HS-5 (cell line): ENCODE results near the gene PCMTD2.
"Not testable (repeated sequence)": the region's sequence is repeated elsewhere in the genome, so short reads cannot be mapped to it uniquely, and the experiment has no call there.

Experiments used
- DNase-seq: peaks from one replicate; pipeline ENCODE4 v3.0.0-alpha.2; 2012; ENCODE audit warnings: low read depth

Gene PCMTD2

GRCh38 chr20:64256282-64256935 lies 861 bp downstream of the PCMTD2 start:
- DNase-seq, result peak; percentile 4

DNA sequence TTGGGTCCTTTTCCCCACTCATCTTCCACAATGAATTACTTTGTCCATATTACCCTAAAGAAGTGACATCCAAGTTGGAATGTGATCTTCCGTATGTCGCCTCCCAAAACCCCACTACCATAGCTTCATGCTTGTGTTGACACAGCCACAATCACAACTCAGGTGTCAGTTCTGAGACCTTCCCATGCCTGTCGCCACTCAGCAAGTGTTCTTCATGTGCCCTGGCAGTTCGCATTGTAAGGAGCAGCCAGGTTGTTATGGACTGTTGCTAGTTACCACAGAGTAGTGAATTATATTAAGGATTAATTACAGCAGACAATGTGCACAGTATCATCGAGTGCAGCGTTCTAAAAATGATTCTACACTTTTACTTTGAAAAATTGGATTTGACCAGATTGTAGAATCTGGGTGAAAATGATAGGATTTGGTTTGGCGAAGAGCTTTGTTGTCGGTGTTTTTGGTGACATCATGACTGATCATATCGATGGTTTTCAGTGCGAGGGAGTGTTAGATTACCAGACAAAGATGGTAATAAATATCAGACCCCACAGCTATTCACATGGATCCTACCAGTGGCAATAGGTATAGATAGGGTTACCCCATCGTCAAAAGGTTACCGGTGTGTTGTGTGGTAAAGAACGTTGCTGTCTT lies 1.7 kb downstream of the PCMTD2 start:
- no peak for DNase-seq

- DNase-seq, result no peak
Measured at GRCh38 chr20:64258071-64258823, 2.7 kb downstream of the PCMTD2 start.

DNA sequence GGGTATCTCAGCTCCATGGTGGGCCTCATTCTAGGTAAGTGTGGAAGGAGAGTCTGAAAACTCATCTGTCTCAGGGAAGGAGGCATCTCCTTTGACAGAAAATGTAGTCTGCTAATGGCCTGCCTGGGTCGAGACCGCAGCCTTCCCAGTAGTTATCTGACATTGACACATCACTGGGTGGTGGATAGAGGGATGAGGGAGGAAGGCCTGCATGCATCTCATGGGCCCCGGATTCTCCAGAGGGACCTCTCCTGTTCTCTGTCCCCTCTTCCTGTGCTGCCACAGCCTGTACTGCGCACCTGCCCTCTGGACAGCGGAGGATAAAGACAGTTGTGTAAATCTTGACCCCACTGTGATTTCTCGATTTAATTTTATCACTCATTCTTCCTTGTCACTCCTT lies 4.7 kb downstream of the PCMTD2 start:
- no peak for DNase-seq

DNA sequence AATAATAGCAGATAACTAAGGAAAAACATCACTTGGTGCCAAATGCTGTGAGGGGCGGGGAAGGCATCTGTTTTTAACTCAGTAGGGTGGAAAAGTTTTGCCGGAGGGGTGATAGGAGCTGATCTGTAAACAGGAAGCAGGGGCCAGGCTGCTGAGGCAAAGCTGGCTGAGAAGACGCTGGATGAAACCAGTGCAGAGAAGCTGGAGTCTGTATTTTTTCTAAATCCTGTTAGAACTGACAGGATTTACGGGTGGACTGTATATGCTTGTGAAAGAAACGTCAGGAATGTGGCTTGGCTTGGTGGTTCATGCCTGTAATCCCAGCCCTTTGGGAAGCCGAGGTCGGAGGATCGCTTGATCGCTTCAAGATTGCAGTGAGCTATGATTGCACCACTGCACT lies 5.6 kb downstream of the PCMTD2 start:
- DNase-seq, result no peak

GRCh38 chr20:64264091-64264490 lies 8.5 kb downstream of the PCMTD2 start:
- DNase-seq, result no peak

GRCh38 chr20:64265201-64265600 lies 9.7 kb downstream of the PCMTD2 start:
- DNase-seq, result no peak

- DNase-seq, result no peak
Measured at GRCh38 chr20:64266988-64267387, 11.4 kb downstream of the PCMTD2 start.

- no peak for DNase-seq
Measured at GRCh38 chr20:64268174-64268573, 12.6 kb downstream of the PCMTD2 start.

GRCh38 chr20:64269604-64270411 lies 14.3 kb downstream of the PCMTD2 start:
- DNase-seq, result no peak

- no peak for DNase-seq
Measured at GRCh38 chr20:64271636-64272035, 16.1 kb downstream of the PCMTD2 start.

DNA sequence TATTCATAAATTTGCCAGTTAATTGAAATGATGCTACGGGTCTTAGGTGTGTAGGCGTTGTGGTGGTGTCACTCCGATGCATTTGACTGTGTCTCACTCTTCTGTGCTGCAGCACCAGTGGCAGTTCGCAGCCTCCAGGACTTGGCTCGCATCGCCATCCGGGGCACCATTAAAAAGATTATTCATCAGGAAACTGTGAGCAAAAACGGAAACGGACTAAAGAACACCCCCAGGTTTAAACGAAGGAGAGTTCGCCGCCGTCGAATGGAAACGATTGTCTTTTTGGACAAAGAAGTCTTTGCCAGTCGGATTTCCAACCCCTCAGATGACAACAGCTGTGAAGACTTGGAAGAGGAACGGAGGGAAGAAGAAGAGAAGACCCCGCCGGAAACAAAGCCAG lies 17.6 kb downstream of the PCMTD2 start:
- DNase-seq, result no peak

DNA sequence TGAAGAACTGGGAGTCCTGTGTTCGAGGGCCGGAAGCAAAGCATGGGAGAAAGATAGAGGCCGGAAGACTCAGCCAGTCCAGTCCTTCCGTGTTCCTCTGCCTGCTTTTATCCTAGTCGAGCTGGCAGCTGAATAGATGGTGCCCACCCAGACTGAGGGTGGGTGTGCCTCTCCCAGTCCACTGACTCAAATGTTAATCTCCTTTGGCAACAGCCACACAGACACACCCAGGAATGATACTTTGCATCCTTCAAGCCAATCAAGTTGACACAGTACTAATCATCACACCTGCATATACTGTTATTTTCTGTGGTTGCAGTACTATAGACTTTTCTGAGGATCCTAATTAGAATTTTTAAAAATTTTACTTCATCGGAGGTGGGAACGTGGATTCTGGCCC lies 21.3 kb downstream of the PCMTD2 start:
- no peak for DNase-seq

GRCh38 chr20:64277571-64278316 lies 22.2 kb downstream of the PCMTD2 start:
- no peak for DNase-seq

DNA sequence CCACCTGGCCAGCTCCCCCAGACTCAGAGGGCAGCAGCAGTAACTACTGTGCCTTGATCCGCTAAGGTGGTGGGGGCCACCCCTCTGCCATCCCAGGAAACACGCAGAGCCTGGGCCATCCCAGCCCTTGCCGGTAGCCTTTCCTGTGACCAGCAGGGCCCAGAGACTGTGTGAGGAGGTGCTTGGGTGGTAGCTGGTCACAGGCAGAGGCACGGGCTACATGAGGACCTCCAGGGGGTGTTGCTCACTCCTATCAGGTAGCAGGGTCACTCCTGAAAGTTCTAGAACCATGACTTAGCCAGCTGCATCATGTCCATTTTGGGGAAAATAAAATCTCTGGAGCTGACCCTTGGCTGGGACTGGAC lies 22.8 kb downstream of the PCMTD2 start:
- no peak for DNase-seq

GRCh38 chr20:64279826-64280459 lies 24.4 kb downstream of the PCMTD2 start:
- DNase-seq, result no peak

DNA sequence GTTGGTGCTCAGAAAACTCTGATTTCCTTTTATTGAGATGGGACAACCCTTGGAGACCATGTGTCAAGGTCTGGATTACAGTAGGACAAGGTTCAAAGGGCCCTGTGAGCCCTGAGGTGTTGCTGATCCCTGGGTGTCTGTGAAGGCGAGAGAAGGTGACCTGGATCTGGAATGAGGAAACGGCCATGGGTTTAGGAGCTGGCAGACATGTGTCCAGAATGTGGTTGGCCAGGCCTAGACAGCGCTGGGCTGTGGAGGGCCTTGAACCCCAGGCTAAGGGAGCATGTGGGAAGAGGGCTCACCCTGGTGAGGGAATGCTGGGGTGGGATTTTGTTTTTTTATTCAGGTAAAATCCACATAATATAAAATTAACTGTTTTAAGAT lies 24.9 kb downstream of the PCMTD2 start:
- DNase-seq, result no peak

GRCh38 chr20:64283646-64284045 lies 28.1 kb downstream of the PCMTD2 start:
- DNase-seq, result no peak

DNA sequence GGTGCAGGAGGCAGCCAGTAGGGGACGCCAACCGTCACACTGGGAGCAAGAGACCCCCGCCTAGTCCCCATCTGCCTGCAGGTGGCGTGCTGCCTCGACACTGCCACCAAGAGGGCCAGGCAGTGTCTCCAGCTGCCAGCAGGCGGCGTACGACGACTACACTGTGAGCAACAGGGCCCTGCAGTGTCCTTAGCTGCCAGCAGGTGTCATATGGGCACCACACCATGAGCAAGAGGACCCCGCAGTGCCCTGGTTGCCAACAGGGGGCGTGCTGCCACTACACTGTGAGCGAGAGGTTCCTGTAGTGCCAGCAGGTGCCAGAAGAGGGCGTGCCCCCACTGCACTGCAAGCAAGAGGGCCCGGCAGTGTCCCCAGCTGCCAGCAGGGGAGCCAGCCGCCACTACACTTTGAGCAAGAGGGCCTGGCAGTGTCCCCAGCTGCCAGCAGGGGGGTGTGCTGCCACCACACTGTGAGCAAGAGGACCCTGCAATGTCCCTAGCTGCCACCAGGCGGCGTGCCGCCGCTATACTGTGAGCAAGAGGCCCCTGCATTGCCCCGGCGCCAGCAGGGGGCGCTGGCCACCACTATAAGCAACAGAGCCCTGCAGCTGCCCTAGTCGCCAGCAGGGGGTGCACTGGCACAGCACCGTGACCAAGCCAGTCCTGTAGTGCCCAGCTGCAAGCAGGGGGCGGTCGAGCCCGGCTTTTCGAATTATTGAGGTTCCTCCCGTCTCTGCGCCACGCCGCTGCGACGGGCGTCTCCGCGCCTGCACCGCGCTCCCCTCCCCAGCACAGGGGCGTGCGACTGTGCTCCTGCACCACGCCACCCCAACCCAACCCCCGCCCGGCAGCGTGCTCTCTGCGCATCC lies 30.3 kb downstream of the PCMTD2 start:
- DNase-seq, result not testable (repeated sequence)
